MM.1S (cell line): Measurements from ENCODE around the gene C8A.

Source experiments
- DNase-seq: peaks from one replicate; pipeline ENCODE4 v3.0.0-alpha.2; 2015
- H2AFZ ChIP-seq: fragments of 300-600 bp; sonication (generic); 2 replicates; pipeline ENCODE4 v1.6.0; 2016; ENCODE audit warnings: antibody characterized with exemption, low read length
- H3F3A ChIP-seq: fragments of 300-600 bp; sonication (generic); 2 replicates; pipeline ENCODE4 v1.6.1; 2016; ENCODE audit warnings: mild to moderate bottlenecking, antibody characterized with exemption, low read length, moderate library complexity, mixed read lengths; ENCODE audit not compliant: insufficient read depth
- H3K27ac ChIP-seq: fragments of 300-600 bp; sonication (generic); 2 replicates; pipeline ENCODE4 v1.5.1; 2016; ENCODE audit warnings: mild to moderate bottlenecking, low read length
- H3K27me3 ChIP-seq: fragments of 300-600 bp; sonication (generic); replicated peaks from 2 replicates; pipeline ENCODE4 v1.6.0; 2016; ENCODE audit warnings: low read length; ENCODE audit not compliant: insufficient read depth
- H3K36me3 ChIP-seq: fragments of 300-600 bp; sonication (generic); replicated peaks from 2 replicates; pipeline ENCODE4 v1.6.1; 2016; ENCODE audit warnings: mild to moderate bottlenecking, low read length, mixed read lengths; ENCODE audit not compliant: insufficient read depth
- H3K4me1 ChIP-seq: fragments of 300-600 bp; sonication (generic); 2 replicates; pipeline ENCODE4 v1.6.1; 2016; ENCODE audit warnings: low read length, mixed read lengths
- H3K4me2 ChIP-seq: fragments of 300-600 bp; sonication (generic); 2 replicates; pipeline ENCODE4 v1.6.0; 2016; ENCODE audit warnings: low read depth, low read length
- H3K4me3 ChIP-seq: fragments of 300-600 bp; sonication (generic); 2 replicates; pipeline ENCODE4 v1.5.1; 2016; ENCODE audit warnings: low read length, mixed read lengths
- H3K79me2 ChIP-seq: fragments of 300-600 bp; sonication (generic); 2 replicates; pipeline ENCODE4 v1.6.1; 2016; ENCODE audit warnings: mixed run types, low read length, mixed read lengths
- H3K9ac ChIP-seq: fragments of 300-600 bp; sonication (generic); 2 replicates; pipeline ENCODE4 v1.6.1; 2016; ENCODE audit warnings: low read length, mixed read lengths
- H3K9me2 ChIP-seq: fragments of 300-600 bp; sonication (generic); replicated peaks from 2 replicates; pipeline ENCODE4 v1.6.1; 2016; ENCODE audit warnings: mild to moderate bottlenecking, low read length, mixed read lengths; ENCODE audit not compliant: insufficient read depth
- H3K9me3 ChIP-seq: fragments of 300-600 bp; sonication (generic); replicated peaks from 2 replicates; pipeline ENCODE4 v1.6.1; 2016; ENCODE audit warnings: mild to moderate bottlenecking, low read length, mixed read lengths; ENCODE audit not compliant: insufficient read depth
- H4K20me1 ChIP-seq: fragments of 300-600 bp; sonication (generic); 2 replicates; pipeline ENCODE4 v1.6.1; 2016; ENCODE audit warnings: mild to moderate bottlenecking, low read length, moderate library complexity, mixed read lengths; ENCODE audit not compliant: insufficient read depth
- CTCF ChIP-seq: fragments of 300-600 bp; sonication (generic); IDR thresholded peaks from 2 replicates; pipeline ENCODE4 v1.5.1; 2016; ENCODE audit warnings: antibody characterized with exemption, low read length, mixed read lengths
- EZH2 ChIP-seq: fragments of 300-600 bp; sonication (generic); optimal IDR thresholded peaks from 2 replicates; pipeline ENCODE3; 2017; ENCODE audit warnings: low read depth, mild to moderate bottlenecking, antibody characterized with exemption, low read length, mixed read lengths
- EZH2phosphoT487 ChIP-seq: fragments of 300-600 bp; sonication (generic); IDR thresholded peaks from 2 replicates; pipeline ENCODE4 v1.6.1; 2018; ENCODE audit warnings: antibody characterized with exemption, low read length

The C8A gene

GRCh38 chr1:56836359-56836758 lies 18.2 kb upstream of the C8A start:
- no peak for TF ChIP-seq CTCF
- TF ChIP-seq EZH2phosphoT487: no peak
- TF ChIP-seq EZH2: no peak
- Histone ChIP-seq H3K36me3 (no peaks in the 10 kb centered on the region), H3K27me3 (no peaks in the 10 kb centered on the region), H2AFZ (no peak overlapping the region), H3K27ac (no peak overlapping the region), H3K4me2 (no peak overlapping the region), H3F3A (no peaks in the 10 kb centered on the region), H3K4me1 (no peaks in the 10 kb centered on the region), H3K9me2 (no peaks in the 10 kb centered on the region), H3K9ac (no peak overlapping the region), H3K4me3 (no peak overlapping the region), H4K20me1 (no peaks in the 10 kb centered on the region), H3K9me3 (no peaks in the 10 kb centered on the region), H3K79me2 (no peaks in the 10 kb centered on the region)
- DNase-seq: no peak

GRCh38 chr1:56837244-56837939 lies 17.2 kb upstream of the C8A start:
- Histone ChIP-seq H3K36me3 (no peaks in the 10 kb centered on the region), H3K9me3 (no peaks in the 10 kb centered on the region), H2AFZ (no peak overlapping the region), H3K27me3 (no peaks in the 10 kb centered on the region), H3K9me2 (no peaks in the 10 kb centered on the region), H3K27ac (no peak overlapping the region), H3K9ac (no peak overlapping the region), H3K4me3 (no peak overlapping the region), H3K4me2 (no peak overlapping the region), H3K79me2 (no peaks in the 10 kb centered on the region), H3K4me1 (no peaks in the 10 kb centered on the region), H3F3A (no peaks in the 10 kb centered on the region), H4K20me1 (no peaks in the 10 kb centered on the region)
- TF ChIP-seq EZH2phosphoT487: no peak
- no peak for TF ChIP-seq EZH2
- no peak for TF ChIP-seq CTCF
- no peak for DNase-seq

- H3F3A ChIP-seq: no peaks in the 10 kb centered on the region
- no peak overlapping the region for H3K4me3 ChIP-seq
- no peaks in the 10 kb centered on the region for H3K27me3 ChIP-seq
- no peaks in the 10 kb centered on the region for H4K20me1 ChIP-seq
- no peak overlapping the region for H3K27ac ChIP-seq
- H3K9ac ChIP-seq: no peak overlapping the region
- H3K79me2 ChIP-seq: no peaks in the 10 kb centered on the region
- H3K9me3 ChIP-seq: no peaks in the 10 kb centered on the region
- no peak for DNase-seq
- TF ChIP-seq EZH2: no peak
- no peak for TF ChIP-seq EZH2phosphoT487
- TF ChIP-seq CTCF: no peak
- H3K36me3 ChIP-seq: no peaks in the 10 kb centered on the region
- H3K4me2 ChIP-seq: no peak overlapping the region
- no peak overlapping the region for H2AFZ ChIP-seq
- H3K9me2 ChIP-seq: no peaks in the 10 kb centered on the region
- H3K4me1 ChIP-seq: no peaks in the 10 kb centered on the region
Measured at GRCh38 chr1:56838759-56839158, 15.8 kb upstream of the C8A start.
